Measurements from ENCODE around the gene MIEN1. TPM values are rescaled to one million over a fixed set of nuclear protein-coding genes. Genes with fewer than 3 reads are reported as not detected.
"Not testable (repeated sequence)": the region's sequence is repeated elsewhere in the genome, so short reads cannot be mapped to it uniquely, and the experiment has no call there.

The MIEN1 gene
- polyA plus RNA-seq, 2 of the 4 experiments (the other 2 are of a cell fraction) = 63.9 to 85.5 TPM

DNA sequence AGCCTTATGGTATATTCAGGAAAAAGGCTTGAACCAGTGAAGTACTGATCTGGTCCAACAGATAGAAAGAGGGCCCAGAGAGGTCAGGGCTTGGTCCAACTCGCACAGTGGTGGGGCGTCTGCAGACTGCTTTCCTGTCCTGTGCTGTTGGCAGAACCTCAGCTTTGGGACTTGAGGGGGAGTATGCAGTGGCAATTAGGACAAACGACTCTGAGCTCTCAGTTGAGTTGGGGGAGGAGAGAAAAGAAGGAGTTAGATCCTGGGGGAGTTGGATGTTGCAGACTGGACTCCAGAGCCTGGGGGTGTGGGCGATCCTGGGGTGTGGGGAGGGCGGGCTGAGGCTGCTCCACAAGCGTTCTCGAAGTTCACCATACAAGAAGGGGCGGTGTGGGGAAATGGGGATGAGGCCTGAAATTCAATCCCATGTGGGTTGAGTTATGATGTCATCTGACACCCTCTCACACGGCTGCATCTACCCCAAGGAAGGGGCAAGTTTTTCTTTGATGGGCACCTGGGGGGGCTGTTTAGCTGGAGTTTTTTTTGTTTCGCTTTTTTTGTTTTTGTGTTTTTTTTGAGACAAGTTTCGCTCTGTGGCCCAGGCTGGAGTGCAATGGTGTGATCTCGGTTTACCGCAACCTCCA, 22.0 kb upstream of the MIEN1 start (continued):
- TF ChIP-seq, protein P1, sequence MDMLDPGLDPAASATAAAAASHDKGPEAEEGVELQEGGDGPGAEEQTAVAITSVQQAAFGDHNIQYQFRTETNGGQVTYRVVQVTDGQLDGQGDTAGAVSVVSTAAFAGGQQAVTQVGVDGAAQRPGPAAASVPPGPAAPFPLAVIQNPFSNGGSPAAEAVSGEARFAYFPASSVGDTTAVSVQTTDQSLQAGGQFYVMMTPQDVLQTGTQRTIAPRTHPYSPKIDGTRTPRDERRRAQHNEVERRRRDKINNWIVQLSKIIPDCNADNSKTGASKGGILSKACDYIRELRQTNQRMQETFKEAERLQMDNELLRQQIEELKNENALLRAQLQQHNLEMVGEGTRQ (IDR thresholded peaks at IDR 0.05) = no peak
- no peak for TF ChIP-seq JUN (IDR thresholded peaks at IDR 0.05)

DNA sequence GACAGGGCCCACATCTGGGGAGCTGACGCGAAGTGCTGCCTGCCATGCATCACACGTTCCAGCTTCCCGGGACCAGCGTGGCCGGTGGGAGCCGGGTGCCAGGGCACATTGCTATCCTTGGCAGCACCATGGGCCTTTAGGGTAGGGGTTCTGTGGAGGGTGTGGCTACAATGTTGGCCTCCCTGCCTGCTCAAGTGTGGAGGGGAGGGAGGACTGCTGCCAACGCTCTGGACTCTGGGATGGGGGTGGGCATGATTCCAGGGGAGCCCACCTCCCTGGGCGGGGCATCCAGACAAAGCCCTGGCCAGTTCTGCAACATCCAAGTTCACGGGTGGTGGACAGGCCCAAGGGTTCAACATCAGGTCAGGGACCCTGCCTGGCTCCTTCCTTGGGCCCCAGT, 21.3 kb upstream of the MIEN1 start:
- no peak for TF ChIP-seq HOXB5 (CRISPR knock-in tag; IDR thresholded peaks at IDR 0.05)
- TF ChIP-seq KDM5A (IDR thresholded peaks at IDR 0.05) = no peak
- TF ChIP-seq SREBF2 (IDR thresholded peaks at IDR 0.05) = no peak
- no peak for TF ChIP-seq JUN (IDR thresholded peaks at IDR 0.05)
- no peak for TF ChIP-seq TFCP2L1 (CRISPR knock-in tag; IDR thresholded peaks at IDR 0.05)
- no peak for TF ChIP-seq RNF2 (IDR thresholded peaks at IDR 0.05; ENCODE audit: borderline replicate concordance, low read depth)
- no peak for TF ChIP-seq EHMT2 (IDR thresholded peaks at IDR 0.05; ENCODE audit: low read depth)
- TF ChIP-seq ELK1 (IDR thresholded peaks at IDR 0.05; ENCODE audit: low read depth, low read length) = no peak
- TF ChIP-seq POLR2AphosphoS2 (conservative IDR thresholded peaks at IDR 0.05; ENCODE audit: low read length) = no peak
- TF ChIP-seq ZC3H11A (IDR thresholded peaks at IDR 0.05) = no peak
- no peak overlapping the region for H3K4me3 ChIP-seq
- H3K9me3 ChIP-seq = no peaks in the 10 kb centered on the region
- FAIRE-seq (no peak), ATAC-seq (no peak), DNase-seq (ENCODE audit: low read depth in 1 of 2, low spot score in 1 of 2) (no peak)
- ChIA-PET CTCF (interaction anchor here (1.8 to 15.6 kb wide), 5 partner anchors 21 to 128 kb away, joined by 5 to 217 read pairs (median 18); partner anchors contain the start of genes MIEN1, PPP1R1B and TCAP), POLR2A (no interaction called here)
- H3K4me2 ChIP-seq = no peak overlapping the region
- H3K4me1 ChIP-seq = peaks cover 21% of the 10 kb centered on the region
- peak overlapping the region in 1 of 2 experiments; percentile 21; a peak in 1 of 6 replicates for H3K27ac ChIP-seq
- 82% methylated on average over 10 of the region's 10 CpGs for WGBS (ENCODE audit: missing lambda C conversion rate)

- Histone ChIP-seq H3K9me3 (no peaks in the 10 kb centered on the region), H3K4me3 (no peak overlapping the region), H3K4me2 (no peak overlapping the region), H3K27ac (peak overlapping the region in 1 of 2 experiments; percentile 71; a peak in 3 of 6 replicates), H3K4me1 (peaks cover 21% of the 10 kb centered on the region)
- ChIA-PET CTCF (interaction anchor here (3.3 to 15.6 kb wide), 3 partner anchors 8 to 127 kb away, joined by 9 to 217 read pairs (median 171); partner anchors contain the start of genes MIEN1 and PPP1R1B), POLR2A (no interaction called here)
- FAIRE-seq (no peak), ATAC-seq (no peak), DNase-seq (ENCODE audit: low read depth in 1 of 2, low spot score in 1 of 2) (no peak)
- TF ChIP-seq RAD21 (conservative IDR thresholded peaks at IDR 0.05 in 1 of 2, IDR thresholded peaks at IDR 0.05 in 1 of 2) (no peak), FOXS1 (CRISPR knock-in tag; IDR thresholded peaks at IDR 0.05) (no peak), TFCP2L1 (CRISPR knock-in tag; IDR thresholded peaks at IDR 0.05) (no peak), ZFP36 (IDR thresholded peaks at IDR 0.05; ENCODE audit: borderline replicate concordance, partially characterized antibody) (no peak), CBX2 (IDR thresholded peaks at IDR 0.05; ENCODE audit: borderline replicate concordance, low read depth) (no peak)
- WGBS (ENCODE audit: missing lambda C conversion rate) = 78% methylated on average over 5 of the region's 5 CpGs
Measured at GRCh38 chr17:39751016-39751543, 20.7 kb upstream of the MIEN1 start.

DNA sequence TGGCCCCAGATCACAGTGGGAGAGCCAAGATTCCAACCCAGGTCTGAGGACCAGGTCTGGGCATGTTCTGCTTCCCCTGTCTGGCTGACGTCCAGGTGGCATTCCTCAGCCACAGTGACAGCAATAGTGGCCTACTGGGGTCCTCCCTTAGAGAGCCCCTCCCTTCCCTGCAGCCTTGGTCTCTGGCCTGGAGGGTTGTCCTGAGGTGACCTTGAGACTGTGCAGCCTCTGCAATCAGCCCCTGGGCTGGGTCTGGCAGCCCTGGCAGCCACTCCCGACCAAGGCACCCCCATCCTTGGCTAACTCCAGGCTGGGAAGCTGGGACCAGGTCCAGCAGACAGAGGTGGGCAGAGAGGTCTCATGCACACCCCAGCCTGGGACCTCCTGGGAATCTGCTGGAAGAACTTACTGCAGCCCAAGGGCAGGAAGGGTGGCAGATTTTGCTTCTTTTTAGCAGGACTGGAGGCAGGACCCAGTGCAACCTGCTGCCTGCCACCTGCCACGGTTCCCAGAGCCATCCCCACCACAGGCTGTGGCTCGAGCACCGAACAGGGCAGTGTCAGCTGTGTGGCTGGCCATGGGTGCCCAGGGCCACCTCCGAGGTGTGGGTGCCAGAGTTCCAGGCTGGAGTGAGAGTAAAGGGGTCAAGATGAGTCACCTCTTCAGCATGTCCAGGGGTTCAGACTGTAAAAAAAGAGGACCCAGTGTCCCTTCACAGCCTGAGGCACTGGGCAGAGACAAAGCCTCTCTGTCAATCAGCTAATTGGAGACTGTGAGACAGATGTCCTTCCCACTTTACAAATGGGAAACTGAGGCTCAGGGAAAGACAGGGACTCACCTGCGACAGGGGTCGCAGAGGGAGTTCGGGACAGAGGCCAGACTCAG, 20.0 kb upstream of the MIEN1 start:
- CTCF ChIA-PET = interaction anchor here (1.6 to 15.6 kb wide), 4 partner anchors 9 to 127 kb away, joined by 5 to 217 read pairs (median 90); partner anchors contain the start of genes MIEN1 and PPP1R1B
- no peak for ATAC-seq
- no peaks in the 10 kb centered on the region for H3K9me3 ChIP-seq
- no peak for TF ChIP-seq CEBPB (IDR thresholded peaks at IDR 0.05)
- no peak overlapping the region for H3K4me3 ChIP-seq
- peak overlapping the region; percentile 27; the same call in 1 of the 3 replicates for H3K4me2 ChIP-seq
- H3K4me1 ChIP-seq = peaks cover 21% of the 10 kb centered on the region
- 60% methylated on average over 9 of the region's 9 CpGs for WGBS (ENCODE audit: missing lambda C conversion rate)
- no peak for DNase-seq (ENCODE audit: low read depth in 1 of 2, low spot score in 1 of 2)
- no peak for FAIRE-seq
- POLR2A ChIA-PET = no interaction called here
- peak overlapping the region; percentile 42 to 71 for H3K27ac ChIP-seq

DNA sequence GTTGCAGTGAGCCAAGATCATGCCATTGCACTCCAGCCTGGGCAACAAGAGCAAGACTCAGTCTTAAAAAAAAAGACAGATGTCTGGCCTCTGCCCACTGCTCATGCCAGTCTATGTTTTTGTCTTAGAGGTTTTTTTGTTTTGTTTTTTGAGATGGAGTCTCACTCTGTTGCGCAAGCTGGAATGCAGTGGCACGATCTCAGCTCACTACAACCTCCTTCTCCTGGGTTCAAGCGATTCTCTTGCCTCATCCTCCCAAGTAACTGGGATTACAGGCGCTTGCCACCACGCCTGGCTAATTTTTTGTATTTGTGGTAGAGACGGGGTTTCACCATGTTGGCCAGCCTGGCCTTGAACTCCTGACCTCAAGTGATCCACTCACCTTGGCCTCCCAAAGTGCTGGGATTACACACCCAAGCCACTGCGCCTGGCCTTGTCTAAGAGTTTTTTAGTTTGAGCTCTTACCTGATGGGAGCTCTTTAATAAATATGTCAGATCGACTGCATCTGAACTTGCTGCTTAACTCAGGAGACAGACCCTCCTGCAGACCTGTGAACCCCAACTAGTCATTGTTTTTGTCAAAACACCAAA, 18.2 kb upstream of the MIEN1 start:
- H3K27ac ChIP-seq; POLR2A ChIA-PET; H3K4me2 ChIP-seq; H3K9me3 ChIP-seq; H3K4me3 ChIP-seq; ATAC-seq; DNase-seq (ENCODE audit: low read depth in 1 of 2, low spot score in 1 of 2); FAIRE-seq: not testable (repeated sequence)
- H3K4me1 ChIP-seq = peaks cover 19% of the 10 kb centered on the region
- CTCF ChIA-PET = interaction anchor here (0.6 to 15.6 kb wide), 6 partner anchors 10 to 125 kb away, joined by 3 to 217 read pairs (median 6); partner anchors contain the start of genes MIEN1 and PPP1R1B
- WGBS (ENCODE audit: missing lambda C conversion rate) = 92% methylated on average over 8 of the region's 8 CpGs

Data from A549 (cell line).